ENCODE results near the gene COL4A4.

COL4A4 gene

GRCh38 chr2:227163485-227163997, 464 bp downstream of the COL4A4 start:
- no peak for DNase-seq (ENCODE audit: low read depth in 4 of 4, low spot score in 1 of 4)

GRCh38 chr2:227161947-227162346, 2.1 kb downstream of the COL4A4 start:
- no peak for DNase-seq (ENCODE audit: low read depth in 4 of 4, low spot score in 1 of 4)

GRCh38 chr2:227160164-227160563, 3.8 kb downstream of the COL4A4 start:
- no peak for DNase-seq (ENCODE audit: low read depth in 4 of 4, low spot score in 1 of 4)

- DNase-seq (ENCODE audit: low read depth in 4 of 4, low spot score in 1 of 4): no peak
Measured at GRCh38 chr2:227154986-227155774, 8.8 kb downstream of the COL4A4 start.

- no peak for DNase-seq (ENCODE audit: low read depth in 4 of 4, low spot score in 1 of 4)
Measured at GRCh38 chr2:227153758-227154486, 10.1 kb downstream of the COL4A4 start.

- no peak for DNase-seq (ENCODE audit: low read depth in 4 of 4, low spot score in 1 of 4)
Measured at GRCh38 chr2:227153307-227153706, 10.7 kb downstream of the COL4A4 start.

GRCh38 chr2:227152093-227152766, 11.8 kb downstream of the COL4A4 start:
- DNase-seq (ENCODE audit: low read depth in 4 of 4, low spot score in 1 of 4): no peak

GRCh38 chr2:227150222-227150936, 13.6 kb downstream of the COL4A4 start:
- no peak for DNase-seq (ENCODE audit: low read depth in 4 of 4, low spot score in 1 of 4)

GRCh38 chr2:227148106-227148505, 15.9 kb downstream of the COL4A4 start:
- DNase-seq (ENCODE audit: low read depth in 4 of 4, low spot score in 1 of 4): no peak

- DNase-seq (ENCODE audit: low read depth in 4 of 4, low spot score in 1 of 4): no peak
Measured at GRCh38 chr2:227147023-227147422, 17.0 kb downstream of the COL4A4 start.

GRCh38 chr2:227146456-227146855, 17.5 kb downstream of the COL4A4 start:
- DNase-seq (ENCODE audit: low read depth in 4 of 4, low spot score in 1 of 4): no peak

- DNase-seq (ENCODE audit: low read depth in 4 of 4, low spot score in 1 of 4): no peak
Measured at GRCh38 chr2:227143895-227144294, 20.1 kb downstream of the COL4A4 start.

- DNase-seq (ENCODE audit: low read depth in 4 of 4, low spot score in 1 of 4): no peak
Measured at GRCh38 chr2:227141301-227141700, 22.7 kb downstream of the COL4A4 start.

GRCh38 chr2:227134591-227134990, 29.4 kb downstream of the COL4A4 start:
- no peak for DNase-seq (ENCODE audit: low read depth in 4 of 4, low spot score in 1 of 4)

GRCh38 chr2:227132986-227133385, 31.0 kb downstream of the COL4A4 start:
- no peak for DNase-seq (ENCODE audit: low read depth in 4 of 4, low spot score in 1 of 4)

GRCh38 chr2:227130636-227131035, 33.4 kb downstream of the COL4A4 start:
- DNase-seq (ENCODE audit: low read depth in 4 of 4, low spot score in 1 of 4): no peak

- no peak for DNase-seq (ENCODE audit: low read depth in 4 of 4, low spot score in 1 of 4)
Measured at GRCh38 chr2:227127201-227127600, 36.8 kb downstream of the COL4A4 start.

GRCh38 chr2:227125506-227125905, 38.5 kb downstream of the COL4A4 start:
- DNase-seq (ENCODE audit: low read depth in 4 of 4, low spot score in 1 of 4): no peak

- DNase-seq (ENCODE audit: low read depth in 4 of 4, low spot score in 1 of 4): no peak
Measured at GRCh38 chr2:227124811-227125210, 39.2 kb downstream of the COL4A4 start.

- DNase-seq (ENCODE audit: low read depth in 4 of 4, low spot score in 1 of 4): no peak
Measured at GRCh38 chr2:227123697-227124096, 40.3 kb downstream of the COL4A4 start.

GRCh38 chr2:227118353-227118752, 45.7 kb downstream of the COL4A4 start:
- no peak for DNase-seq (ENCODE audit: low read depth in 4 of 4, low spot score in 1 of 4)
